COLO668 (cell line): ENCODE data around the gene SOCS1.
A peak's percentile ranks its signal among the peaks of the same experiment; 100 is the strongest.

Source experiments
- DNase-seq: peaks from one replicate; lab custom pipeline; 2025; ENCODE audit not compliant: unreplicated experiment; lab: John Stamatoyannopoulos, UW

Gene SOCS1

DNA sequence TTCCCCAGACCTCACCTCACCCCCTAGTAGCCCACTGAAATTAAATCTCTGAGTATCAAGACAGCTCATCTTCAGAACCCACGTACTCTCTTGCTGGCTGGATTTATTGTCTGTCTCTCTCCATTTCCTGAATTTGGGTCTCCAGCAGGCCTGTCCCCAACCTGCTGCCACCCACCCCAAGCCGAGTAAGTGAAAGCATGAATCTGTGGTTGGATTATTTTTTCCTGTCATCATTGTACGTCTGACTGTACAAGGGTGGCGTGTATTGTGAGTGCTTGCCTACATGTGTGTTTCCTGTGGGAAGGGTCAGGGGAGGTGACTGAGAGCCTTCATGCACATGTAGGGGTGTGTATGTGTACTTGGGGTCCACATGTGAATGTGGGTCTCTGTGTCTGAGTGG, 7.7 kb upstream of the SOCS1 start:
- DNase-seq: no peak

DNA sequence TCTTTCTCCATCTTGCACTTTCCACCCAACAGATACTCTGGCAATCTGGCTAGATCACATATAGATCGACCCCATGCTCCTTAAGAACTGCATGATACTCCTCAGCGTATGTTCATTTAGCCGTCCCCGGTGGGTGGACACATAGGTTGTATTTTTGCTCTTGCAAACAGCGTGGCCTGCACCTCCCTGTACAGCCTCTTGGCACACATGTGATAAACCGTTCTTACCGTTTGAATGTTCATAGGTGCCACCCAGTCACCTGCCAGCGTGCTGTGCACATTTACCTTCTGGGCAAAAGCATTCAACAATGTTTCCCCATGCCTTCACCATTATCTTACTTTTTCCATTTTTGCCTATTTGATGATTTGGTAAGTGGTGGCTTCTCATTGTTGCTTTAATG, 6.9 kb upstream of the SOCS1 start:
- DNase-seq: no peak

DNA sequence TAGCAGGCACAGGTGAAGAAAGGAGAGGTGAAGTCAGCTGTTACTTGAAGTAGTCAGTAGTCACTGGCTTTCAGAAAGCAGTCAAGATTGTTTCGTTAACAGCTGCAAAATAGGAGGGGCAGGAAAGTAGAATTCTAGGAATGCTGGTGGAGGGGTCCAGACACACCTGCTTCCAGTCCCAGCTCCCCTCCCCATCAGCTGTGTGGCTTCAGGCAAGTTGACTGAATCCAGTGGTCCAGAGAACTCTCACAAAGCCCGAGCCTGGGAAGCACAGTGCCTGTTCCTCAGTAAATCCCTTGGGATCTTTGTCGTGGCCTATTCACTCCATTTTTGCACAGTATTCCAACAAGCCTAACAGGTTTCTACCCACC, 4.6 kb upstream of the SOCS1 start:
- no peak for DNase-seq

DNA sequence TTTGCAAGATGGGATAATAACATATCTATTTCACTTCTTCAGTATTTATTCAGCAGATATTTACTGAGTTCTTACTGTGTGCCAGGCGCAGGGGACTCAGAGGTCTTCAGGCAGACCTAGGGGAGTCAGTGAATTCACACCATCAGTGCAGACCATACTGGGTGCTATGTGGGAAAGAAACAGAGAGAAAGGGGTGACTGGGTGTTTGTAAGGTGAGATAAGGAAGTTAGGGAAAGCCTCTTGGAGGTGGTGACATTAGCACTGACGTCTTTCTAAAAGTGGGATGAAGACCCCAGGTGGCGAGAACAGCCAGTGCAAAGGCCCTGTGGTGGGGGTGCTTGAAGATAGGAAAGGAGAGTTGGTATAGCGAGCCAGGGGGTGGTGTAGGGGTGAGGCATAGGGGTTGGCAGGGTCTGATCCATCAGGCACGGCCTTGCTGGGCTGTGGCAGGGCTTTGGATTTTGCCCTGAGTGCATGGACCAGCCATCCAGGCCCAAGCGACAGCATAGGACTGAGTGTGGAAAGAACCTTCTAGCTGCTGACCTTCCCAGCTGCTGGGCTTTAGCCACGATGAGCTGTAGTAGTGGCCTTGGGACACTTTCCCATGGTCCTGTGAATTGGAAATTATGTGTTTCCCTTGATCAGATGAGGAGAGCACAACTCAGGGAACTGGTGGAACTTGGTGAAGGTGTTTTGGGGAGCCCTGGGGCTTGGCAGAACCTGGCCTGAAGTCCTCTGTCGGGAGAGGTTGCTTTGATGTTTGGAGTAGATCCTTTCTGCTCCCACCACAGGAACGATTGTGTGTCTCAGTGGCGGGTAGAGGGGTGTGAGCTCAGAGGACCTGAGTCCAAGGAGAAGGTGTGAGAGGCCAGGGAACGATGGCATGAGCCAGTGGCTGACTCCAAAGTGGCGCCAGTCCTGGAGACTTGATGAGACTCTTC, 3.9 kb upstream of the SOCS1 start:
- no peak for DNase-seq

DNA sequence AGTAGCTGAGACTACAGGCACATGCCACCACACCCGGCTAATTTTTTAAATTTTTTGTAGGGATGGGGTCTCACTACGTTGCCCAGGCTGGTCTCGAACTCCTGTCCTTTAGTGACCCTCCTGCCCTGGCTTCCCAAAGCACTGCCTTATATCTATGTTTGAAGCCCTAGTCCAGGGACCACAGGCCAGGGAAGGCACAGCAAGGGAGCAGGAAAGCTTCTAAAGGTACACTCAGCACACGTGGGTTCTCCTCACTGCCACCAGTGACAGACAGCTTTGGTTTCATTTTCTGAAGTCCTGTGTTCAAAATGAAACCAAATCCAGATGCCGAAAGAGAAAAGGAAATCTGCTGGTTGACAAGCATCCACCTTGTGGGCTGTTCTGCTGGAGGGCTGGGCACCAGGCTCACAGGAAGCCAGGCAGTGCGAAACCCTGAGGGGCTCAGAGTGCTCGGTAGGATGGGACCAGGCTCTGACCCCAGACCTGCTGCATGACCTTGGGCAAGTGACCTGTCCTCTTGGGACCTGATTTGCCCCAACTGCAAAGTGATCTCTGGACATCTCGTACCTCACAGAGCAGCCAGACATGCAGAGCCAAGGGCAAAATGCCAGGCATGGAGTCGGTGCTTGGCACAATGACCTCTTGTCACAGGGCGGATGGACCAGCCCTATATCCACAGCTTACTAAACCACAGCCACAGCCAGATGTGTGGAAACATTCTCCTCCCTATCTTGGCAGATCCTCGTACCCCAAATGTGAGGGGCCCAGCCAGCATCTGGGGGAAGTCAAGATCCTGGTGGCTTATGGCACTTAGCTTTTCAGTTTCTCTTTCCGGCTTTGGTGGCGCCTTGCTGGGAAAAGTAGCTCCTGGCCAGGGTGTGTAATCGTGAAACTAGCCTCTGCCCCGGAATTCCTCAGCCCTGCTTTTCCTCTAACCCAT, 2.8 kb upstream of the SOCS1 start:
- DNase-seq: no peak

DNA sequence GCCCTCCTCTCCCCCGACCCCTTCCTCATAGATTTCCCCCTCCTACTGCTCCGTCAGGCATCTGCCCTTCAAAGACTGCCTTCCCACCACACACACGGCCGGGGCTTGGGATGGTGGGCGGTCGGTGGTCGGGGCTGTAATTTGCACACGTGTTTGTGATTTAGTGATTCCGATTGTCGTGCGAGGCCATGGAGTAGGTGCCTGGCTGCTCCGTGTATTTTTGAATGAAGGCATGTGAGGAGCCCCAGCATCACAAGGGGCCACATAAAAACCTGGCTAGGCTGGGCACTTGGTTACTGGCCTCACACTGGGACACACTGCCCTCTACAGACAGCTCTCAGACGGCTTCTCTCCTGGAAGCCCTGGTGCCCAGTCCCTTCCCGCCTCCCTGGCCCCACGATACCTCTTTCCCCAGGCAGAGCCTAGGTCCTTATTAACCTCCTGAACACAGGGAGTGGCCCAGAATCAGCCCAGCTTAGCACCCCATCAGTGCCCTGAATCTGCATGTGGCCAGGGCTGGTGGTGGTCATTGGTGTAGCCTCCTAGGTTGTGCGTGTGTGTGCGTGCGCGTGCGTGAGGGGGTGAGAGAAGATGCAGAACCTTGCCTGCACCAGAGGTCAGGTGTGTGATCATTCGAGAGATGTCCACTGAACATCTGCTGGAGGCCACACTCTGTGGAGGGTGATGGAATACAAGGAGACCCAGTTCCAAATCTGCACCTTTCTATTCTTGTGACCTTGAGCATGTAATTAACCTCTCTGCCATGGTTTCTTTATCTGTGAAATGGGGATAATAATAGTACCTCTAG, 1.3 kb upstream of the SOCS1 start:
- DNase-seq: peak; percentile 79

DNA sequence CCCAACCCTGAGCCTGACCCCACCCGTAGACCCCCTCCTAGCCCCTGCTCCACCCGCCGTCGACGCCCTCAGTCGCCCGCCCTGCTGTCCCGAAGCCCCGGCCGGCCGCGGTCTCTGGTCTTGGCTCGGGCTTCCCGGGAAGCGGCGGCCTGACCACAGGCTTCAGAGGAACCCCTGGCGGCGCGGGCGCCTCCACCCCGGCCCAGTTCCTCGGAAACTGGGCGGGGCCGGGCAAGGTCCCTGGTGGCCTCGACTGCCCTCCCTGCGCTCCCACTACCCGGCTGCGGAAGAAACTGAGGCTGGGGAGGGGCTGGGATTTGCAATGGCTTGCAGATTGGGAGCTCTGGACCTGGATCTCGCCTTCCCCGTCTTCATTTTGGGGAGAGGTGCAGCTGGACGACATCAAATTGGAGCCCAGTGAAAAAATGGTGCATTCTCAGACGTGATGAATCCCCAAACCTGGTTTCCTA, 692 bp upstream of the SOCS1 start:
- peak; percentile 57 for DNase-seq

DNA sequence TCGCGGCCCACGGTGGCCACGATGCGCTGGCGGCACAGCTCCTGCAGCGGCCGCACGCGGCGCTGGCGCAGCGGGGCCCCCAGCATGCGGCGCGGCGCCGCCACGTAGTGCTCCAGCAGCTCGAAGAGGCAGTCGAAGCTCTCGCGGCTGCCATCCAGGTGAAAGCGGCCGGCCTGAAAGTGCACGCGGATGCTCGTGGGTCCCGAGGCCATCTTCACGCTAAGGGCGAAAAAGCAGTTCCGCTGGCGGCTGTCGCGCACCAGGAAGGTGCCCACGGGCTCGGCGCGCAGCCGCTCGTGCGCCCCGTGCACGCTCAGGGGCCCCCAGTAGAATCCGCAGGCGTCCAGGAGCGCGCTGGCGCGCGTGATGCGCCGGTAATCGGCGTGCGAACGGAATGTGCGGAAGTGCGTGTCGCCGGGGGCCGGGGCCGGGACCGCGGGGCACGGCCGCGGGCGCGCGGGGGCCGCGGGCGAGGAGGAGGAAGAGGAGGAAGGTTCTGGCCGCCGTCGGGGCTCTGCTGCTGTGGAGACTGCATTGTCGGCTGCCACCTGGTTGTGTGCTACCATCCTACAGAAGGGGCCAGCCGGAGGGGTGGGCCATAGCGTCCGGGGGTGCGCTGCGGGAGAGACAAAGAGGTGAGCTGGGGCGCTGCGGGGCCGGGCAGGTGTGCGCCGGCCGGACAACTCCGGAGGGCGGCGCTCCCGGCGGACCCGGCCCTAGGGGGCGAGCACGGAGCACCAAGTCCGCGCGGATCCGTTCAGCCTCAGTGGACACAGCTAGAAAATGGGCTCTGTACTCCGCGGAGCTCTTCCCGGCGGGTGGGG, 879 bp downstream of the SOCS1 start:
- DNase-seq: peak; percentile 82

DNA sequence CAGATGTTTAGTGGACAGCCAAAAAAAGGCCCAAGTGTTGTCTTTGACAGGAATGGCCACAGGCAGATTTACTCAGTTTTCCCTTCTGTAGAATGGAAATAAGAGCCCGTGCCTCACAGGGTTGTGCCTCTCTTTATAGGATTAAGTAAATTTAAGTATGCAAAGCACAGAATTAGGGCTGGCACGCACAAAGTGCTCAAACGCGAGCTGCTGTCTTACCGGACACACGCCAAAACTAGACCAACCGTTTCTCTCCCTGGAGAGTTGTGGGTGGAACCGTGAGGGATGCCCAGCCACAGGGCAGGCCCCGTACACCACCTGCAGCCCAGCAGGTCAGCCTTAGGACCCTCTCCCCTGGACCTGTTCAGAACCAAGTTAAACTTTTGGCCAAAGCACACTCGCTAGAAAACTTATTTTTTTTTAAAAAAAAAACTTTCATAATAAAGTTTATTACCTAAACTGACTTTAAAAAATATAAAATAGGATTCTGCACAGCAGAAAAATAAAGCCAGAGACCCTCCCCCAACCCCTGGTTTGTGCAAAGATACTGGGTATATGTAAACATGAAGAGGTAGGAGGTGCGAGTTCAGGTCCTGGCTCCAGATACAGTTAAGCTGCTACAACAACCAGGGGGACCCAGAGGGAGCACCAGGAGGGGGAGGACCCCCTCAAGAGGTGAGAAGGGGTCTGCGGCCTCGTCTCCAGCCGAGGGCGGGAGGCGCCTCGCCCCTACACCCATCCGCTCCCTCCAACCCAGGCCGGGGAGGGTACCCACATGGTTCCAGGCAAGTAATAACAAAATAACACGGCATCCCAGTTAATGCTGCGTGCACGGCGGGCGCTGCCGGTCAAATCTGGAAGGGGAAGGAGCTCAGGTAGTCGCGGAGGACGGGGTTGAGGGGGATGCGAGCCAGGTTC, 1.8 kb downstream of the SOCS1 start:
- DNase-seq: no peak

DNA sequence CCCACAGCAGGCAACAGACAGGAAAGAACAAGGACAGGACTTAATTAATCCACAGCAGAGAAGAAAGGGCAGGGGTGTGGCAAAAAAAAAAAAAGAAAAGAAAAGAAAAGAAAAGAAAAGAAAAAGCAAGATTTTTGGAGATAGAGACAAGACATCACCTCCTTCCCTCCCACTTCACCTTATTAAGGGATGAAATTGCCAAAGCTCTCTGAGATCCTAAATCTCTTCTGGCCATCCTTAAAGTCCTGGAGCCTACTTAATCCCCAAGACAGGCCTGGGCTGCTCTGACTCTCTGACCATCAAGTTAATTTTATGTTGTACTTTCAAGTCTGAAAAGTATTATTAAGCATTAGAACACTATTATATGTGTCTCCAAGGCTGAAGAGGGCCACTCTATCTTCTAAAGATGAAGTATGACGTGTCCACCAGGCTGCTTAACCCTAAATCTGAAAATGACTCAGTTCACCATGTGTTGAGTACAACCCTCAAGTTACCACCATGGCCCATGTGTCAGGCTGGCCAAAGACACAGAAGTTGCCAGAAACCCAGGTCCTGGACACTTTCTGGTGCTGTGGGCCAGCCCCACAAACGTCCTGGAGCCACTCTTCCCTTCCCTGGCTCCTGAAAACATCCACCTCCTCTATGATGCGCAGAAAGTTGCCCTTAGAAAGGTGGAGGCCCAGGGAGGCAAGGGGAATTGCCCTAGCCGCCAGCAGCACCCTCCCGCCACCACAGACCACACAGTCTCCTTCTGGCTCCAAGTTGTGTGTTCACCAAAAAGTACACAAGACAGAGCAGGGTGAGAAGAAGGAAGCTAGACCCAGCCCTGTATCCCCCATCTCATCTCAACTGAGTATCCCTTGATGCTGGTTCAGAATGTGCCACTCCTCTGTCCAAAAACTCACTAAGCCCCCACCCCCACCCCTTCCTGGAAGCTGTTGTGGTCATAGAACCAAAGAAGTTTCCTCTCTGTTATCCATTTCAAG, 2.7 kb downstream of the SOCS1 start:
- no peak for DNase-seq

DNA sequence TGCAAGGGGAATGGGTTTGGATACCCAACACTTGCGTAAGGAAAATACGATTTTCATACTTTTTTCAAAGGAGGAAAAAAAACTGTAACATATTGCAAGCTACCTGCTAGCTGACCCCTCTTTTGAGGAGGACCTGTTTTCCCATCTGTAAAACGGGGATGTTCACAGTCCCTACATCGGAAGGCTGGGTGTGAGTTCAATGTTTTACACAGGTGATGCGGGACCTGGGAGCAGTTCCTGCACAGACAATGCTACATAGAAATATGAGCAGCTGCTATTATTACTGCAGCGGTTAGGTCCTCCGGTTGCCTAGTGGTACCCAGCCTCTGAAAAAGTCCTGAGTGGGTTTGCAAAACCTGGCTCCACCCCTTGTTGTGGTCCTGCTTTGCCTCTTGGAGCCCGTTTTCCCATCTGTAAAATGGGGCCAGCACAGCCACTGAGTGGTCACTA, 3.5 kb downstream of the SOCS1 start:
- DNase-seq: no peak

DNA sequence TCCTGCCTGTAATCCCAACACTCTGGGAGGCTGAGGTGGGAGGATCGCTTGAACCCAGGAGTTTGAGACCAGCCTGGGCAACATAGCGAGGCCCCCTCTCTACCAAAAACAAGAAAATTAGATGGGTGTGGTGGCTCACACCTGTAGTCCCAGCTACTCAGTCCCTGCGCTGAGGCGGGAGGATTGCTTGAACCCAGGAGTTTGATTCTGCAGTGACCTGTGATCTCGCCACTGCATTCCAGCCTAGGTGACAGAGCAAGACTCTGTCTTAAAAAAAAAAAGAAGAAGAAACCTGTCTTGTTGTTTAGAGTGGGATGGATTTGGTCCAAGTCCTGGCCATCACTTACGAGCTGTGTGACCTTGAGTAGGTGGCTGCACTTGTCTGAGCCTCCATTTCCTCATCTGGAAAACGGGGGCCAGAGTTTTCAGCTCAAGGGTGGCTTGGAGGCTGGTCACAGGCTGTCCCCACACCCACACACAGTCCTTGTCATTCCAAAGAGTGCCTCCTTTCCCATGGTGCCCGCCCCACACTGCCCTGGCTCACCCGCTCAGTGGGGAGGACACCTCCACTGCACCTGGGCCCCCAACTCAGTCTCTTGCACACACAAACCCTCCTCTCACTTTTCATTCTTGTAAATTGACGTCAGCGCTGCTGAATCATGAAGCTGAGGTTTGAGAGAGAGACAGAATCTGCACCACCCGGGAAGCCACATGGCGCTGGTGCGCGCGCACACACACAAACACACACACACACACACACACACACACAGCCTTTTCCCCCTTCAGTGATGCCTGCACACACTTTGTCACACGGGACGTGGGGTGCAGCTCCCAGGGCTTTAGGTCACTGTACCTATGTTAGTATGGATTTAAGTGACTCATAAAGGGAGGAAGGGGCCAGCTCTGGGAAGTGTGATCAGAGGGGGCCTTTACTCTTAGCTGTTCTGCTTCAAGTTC, 4.2 kb downstream of the SOCS1 start:
- no peak for DNase-seq

DNA sequence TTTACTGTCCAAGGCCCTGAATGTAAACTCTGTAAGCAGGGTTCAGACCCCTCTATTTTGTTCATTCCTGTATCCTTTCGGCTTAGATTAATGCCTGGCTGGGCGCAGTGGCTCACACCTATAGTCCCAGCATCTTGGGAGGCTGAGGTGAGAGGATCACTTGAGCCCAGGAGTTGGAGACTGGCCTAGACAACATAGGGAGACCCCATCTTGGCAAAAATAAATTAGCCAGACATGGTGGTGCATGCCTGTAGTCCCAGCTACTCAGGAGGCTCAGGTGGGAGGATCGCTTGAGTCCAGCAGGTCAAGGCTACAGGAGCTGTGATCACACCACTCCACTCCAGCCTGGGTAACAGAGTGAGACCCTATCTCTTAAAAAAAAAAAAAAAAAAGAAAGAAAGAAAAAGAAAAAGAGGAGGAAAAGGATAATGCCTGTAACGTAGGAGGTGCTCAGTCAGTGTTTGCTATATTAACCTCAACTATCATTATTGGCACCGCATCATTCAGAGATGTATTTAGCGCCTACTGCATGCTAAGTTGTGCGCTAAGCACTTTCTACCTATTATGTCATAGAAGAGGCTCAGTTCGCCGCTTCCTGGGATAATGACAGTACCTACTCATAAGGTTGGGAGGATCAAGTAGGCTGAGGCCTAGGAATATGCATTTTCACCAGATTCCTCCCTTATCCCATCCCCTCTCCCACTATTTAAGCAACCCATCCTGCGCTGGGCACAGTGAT, 5.0 kb downstream of the SOCS1 start:
- no peak for DNase-seq

DNA sequence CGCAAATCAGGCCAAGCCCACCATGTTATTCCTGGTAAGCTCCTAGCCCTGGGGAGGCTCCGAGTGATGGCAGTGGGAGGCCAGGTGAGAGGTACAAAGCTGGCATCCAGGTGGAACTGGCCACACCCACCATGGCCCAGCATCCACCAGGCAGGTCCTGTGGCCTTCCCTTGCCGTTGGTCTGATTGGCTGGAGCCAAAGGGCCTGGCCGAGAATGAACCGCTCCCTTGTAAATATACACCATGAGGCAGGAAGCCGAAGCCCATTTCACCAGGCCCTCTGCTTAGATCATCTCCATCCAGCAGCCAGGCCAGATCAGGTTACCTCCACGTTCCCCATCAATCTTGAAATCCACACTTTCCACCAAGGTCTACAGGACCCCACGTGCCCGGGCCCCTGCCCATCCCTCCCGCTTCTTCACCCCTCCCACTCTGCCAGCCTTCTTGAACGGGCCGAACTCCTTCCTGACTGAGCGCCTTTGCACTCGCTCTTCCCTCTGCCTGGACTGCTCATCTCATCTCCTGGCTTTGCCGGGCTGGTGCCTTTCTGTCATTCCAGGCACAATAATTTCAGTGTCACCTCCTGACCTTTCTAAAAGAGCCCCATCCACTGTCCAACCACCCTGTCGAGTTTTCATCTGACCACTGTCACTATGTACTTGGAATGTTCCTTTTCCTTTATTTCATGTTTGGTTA, 5.8 kb downstream of the SOCS1 start:
- DNase-seq: peak; percentile 80
